Naive thymus-derived CD8-positive, alpha-beta T cell (primary cell): ENCODE results near the gene SEPSECS. TPM values are rescaled to one million over a fixed set of nuclear protein-coding genes. Genes with fewer than 3 reads are reported as not detected.

ENCODE experiments used
- ATAC-seq, 2 donors: fragments of 150-1000 bp; cut with Tn5 transposase in 1 of 2; sonication (Bioruptor Pico), chemical (Tn5 transposase) in 1 of 2; 1 replicate in 1 of 2; 2 replicates in 1 of 2; pipeline ENCODE4 v1.10.0; 2021; ENCODE audit warnings: mild to moderate bottlenecking in 2 of 2, moderate library complexity in 2 of 2
- POLR2A ChIA-PET: fragments of 350-600 bp; sonication (Branson Sonifier 250); formaldehyde crosslinking; loops from one replicate; lab custom pipeline; 2021; ENCODE audit warnings: antibody characterized with exemption; lab: Charles Lee
- DNase-seq, 10 donors: peaks; one replicate each; pipeline versions ENCODE4 v3.0.0 to v3.0.0-alpha.2; 2020 to 2022
- H3K27ac Mint-ChIP-seq, 10 donors: one replicate each; pipeline ENCODE4 v1.8.0; 2020 to 2022; ENCODE audit warnings: mild to moderate bottlenecking in 10 of 10, mixed read lengths in 10 of 10, moderate library complexity in 4 of 10, inconsistent platforms in 1 of 10
- H3K27me3 Mint-ChIP-seq, 5 donors: one replicate each; pipeline ENCODE4 v1.8.0; 2021 to 2022; ENCODE audit warnings: mixed read lengths in 5 of 5
- H3K36me3 Mint-ChIP-seq, 3 donors: one replicate each; pipeline ENCODE4 v1.8.0; 2020 to 2022; ENCODE audit warnings: mixed read lengths in 3 of 3, mild to moderate bottlenecking in 2 of 3, inconsistent platforms in 1 of 3
- H3K4me1 Mint-ChIP-seq, 4 donors: one replicate each; pipeline ENCODE4 v1.8.0; 2021 to 2022; ENCODE audit warnings: mixed read lengths in 4 of 4
- H3K4me3 Mint-ChIP-seq, 10 donors: one replicate each; pipeline ENCODE4 v1.8.0; 2020 to 2022; ENCODE audit warnings: mild to moderate bottlenecking in 10 of 10, mixed read lengths in 10 of 10, moderate library complexity in 6 of 10, inconsistent platforms in 1 of 10
- H3K9me3 Mint-ChIP-seq, 9 donors: one replicate each; pipeline ENCODE4 v1.8.0; 2020 to 2022; ENCODE audit warnings: mixed read lengths in 9 of 9, mild to moderate bottlenecking in 3 of 9, inconsistent platforms in 1 of 9, moderate library complexity in 1 of 9
- polyA plus RNA-seq, 3 donors: library from polyadenylated mRNA; unstranded; fragments of 300-500 nt; fragmentation: Illumina TruSeq; gene quantifications; one replicate each; pipeline ENCODE4 v1.2.3, GENCODE V29; 2021
- total RNA-seq, 8 experiments: library from RNA in 2 of 8; stranded (reverse) in 2 of 8; gene quantifications; one replicate each; pipeline ENCODE4 v1.2.3 and lab custom pipeline; 2021 to 2026

SEPSECS gene
- total and polyA plus RNA-seq, 5 experiments from 2014 or later: 1.7 to 17.2 (median 2.3) TPM

DNA sequence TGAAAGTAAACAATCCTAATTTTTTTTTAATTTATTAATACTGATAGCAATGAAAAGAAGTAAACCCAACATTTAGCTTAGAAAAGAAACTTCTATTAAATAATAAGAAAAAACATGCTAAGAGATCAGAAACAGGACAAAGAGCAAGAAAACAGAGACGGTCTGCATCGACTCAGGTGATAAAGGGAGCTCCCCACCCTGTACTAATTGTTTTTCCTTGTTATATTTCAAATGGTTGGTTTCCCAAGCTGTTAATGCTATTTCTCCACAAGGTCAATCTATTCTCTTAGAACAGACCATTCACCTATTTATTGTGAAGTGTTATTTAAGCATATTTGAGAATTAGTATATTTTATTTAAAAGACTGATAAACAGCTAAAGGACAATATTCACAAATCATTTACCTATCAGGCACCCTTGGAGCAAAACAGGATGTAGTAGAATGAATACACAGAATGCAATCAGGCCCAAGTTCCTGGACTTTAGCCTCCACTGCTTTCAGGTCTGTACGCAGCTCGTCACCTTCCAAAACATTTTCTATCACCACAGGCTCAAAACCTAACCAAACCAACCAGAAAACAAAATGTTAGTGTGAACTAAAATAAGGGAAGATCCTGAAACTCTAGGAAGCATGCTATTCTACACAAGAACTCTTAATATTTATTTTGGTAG, 5.5 kb downstream of the SEPSECS start:
- POLR2A ChIA-PET: no interaction called here
- Mint-ChIP-seq H3K36me3 (peaks cover 0 to 38% (median 8%) of the 10 kb centered on the region in 3 donors), H3K27me3 (no peaks in the 10 kb centered on the region), H3K4me1 (peaks cover 4 to 22% (median 16%) of the 10 kb centered on the region in 4 donors), H3K27ac (no peak overlapping the region), H3K4me3 (no peak overlapping the region), H3K9me3 (no peaks in the 10 kb centered on the region)
- ATAC-seq: no peak
- DNase-seq: no peak

DNA sequence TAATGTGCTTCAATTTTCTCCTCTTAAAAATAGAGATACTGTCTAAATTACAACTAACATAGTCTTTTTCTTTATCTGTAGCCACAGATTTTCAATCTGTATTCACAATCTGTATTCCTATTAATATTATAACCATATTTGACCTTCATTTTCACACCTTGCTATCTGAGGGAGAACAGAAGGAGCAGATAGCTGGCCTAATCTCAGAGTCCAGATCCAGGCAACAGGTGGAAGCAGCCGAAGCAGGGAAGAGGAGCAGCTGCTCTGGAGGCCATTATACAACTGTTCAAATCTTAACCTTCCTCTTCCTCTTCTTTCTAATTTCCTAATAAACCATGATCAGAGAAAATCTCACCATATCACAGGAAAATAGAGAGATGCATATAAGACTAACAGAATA, 14.2 kb downstream of the SEPSECS start:
- no peaks in the 10 kb centered on the region for H3K9me3 Mint-ChIP-seq
- no peaks in the 10 kb centered on the region for H3K27me3 Mint-ChIP-seq
- H3K4me3 Mint-ChIP-seq: no peak overlapping the region
- H3K4me1 Mint-ChIP-seq: peaks cover 0 to 9% (median 4%) of the 10 kb centered on the region in 4 donors
- H3K36me3 Mint-ChIP-seq: peaks cover 3 to 49% (median 18%) of the 10 kb centered on the region in 3 donors
- H3K27ac Mint-ChIP-seq: no peak overlapping the region
- no peak for ATAC-seq
- POLR2A ChIA-PET: no interaction called here
- no peak for DNase-seq

DNA sequence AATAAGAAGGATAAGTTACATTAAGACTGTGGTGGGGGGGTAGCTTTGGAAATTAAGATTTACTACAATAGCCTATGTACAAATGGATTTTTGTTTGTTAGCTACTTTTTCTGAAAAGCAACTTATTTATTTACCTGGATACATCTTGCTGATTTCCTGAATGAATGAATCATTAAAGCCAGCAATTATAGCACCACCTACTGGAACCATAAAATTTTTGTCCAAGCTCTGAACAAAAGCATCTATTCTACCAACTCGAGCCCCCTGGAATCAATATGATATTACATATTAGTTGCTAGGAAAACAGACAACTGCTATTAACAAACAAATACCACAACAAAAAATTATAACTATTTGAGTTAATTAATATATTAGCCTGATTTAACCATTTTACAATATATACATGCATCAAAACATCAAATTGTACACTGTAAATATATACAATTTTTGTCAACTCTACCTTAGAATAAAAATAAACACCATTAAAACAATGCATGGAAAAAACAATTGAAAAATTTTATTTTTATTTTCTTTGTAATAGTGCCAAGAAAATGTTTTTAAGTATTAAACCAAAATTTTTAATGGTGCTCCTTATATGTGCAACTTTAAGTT, 15.3 kb downstream of the SEPSECS start:
- peaks cover 0 to 6% (median under 1%) of the 10 kb centered on the region in 4 donors for H3K4me1 Mint-ChIP-seq
- no peaks in the 10 kb centered on the region for H3K27me3 Mint-ChIP-seq
- no peak overlapping the region for H3K4me3 Mint-ChIP-seq
- DNase-seq: peak in 2 of 10 donors; percentile 7 to 11
- POLR2A ChIA-PET: interaction anchor here (0.7 kb wide), 1 partner anchor 587 kb away, joined by 5 read pairs; no protein-coding TSS in a partner anchor
- H3K9me3 Mint-ChIP-seq: no peaks in the 10 kb centered on the region
- ATAC-seq: no peak
- peaks cover 3 to 44% (median 15%) of the 10 kb centered on the region in 3 donors for H3K36me3 Mint-ChIP-seq
- H3K27ac Mint-ChIP-seq: no peak overlapping the region

DNA sequence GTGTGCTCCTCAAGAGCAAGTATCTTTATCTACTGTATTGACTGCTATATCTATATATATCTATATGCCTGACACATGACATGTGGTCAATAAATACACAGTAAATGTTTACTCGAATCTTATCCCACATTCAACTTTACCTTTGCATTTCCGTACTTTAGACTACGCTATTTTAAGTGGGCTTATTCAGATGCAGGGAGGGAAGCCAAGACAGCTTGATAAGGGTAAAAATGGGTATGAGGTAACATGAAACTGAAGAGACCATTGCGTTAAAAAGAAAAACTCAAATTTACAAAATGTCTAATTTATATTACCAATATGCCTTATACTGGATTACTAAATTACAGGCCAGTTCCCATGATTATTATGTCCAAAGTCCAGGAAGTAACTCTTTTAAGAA, 17.8 kb downstream of the SEPSECS start:
- Mint-ChIP-seq H3K27me3 (no peaks in the 10 kb centered on the region), H3K27ac (no peak overlapping the region), H3K36me3 (peaks cover 9 to 54% (median 28%) of the 10 kb centered on the region in 3 donors), H3K4me1 (peaks cover 0 to 6% (median under 1%) of the 10 kb centered on the region in 4 donors), H3K4me3 (no peak overlapping the region), H3K9me3 (peaks cover 0 to 3% (median 0%) of the 10 kb centered on the region in 9 donors)
- POLR2A ChIA-PET: no interaction called here
- no peak for DNase-seq
- no peak for ATAC-seq

DNA sequence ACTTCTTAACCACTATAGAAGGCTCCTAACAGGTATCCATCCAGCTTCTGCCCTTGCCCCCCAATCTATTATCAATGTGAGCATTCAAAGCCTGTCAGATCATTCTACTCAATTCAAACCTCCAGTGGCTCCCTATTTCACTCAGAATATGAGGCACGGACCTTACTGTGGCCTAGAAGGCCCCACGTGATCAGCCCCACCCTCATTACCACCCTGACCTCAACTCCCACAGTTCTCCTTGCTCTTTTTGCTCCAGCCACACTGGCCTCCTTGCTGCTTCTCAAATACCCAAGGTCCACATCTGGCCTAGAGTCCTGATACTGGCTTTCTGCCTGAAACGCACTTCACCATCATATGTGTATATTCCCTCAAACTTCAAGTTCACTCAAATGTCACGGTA, 18.7 kb downstream of the SEPSECS start:
- no peaks in the 10 kb centered on the region for H3K27me3 Mint-ChIP-seq
- H3K9me3 Mint-ChIP-seq: peaks cover 0 to 10% (median 0%) of the 10 kb centered on the region in 9 donors
- peaks cover 0 to 3% (median 0%) of the 10 kb centered on the region in 4 donors for H3K4me1 Mint-ChIP-seq
- H3K36me3 Mint-ChIP-seq: peaks cover 9 to 63% (median 36%) of the 10 kb centered on the region in 3 donors
- no peak overlapping the region for H3K4me3 Mint-ChIP-seq
- ATAC-seq (no peak), DNase-seq (no peak)
- H3K27ac Mint-ChIP-seq: no peak overlapping the region
- POLR2A ChIA-PET: no interaction called here

DNA sequence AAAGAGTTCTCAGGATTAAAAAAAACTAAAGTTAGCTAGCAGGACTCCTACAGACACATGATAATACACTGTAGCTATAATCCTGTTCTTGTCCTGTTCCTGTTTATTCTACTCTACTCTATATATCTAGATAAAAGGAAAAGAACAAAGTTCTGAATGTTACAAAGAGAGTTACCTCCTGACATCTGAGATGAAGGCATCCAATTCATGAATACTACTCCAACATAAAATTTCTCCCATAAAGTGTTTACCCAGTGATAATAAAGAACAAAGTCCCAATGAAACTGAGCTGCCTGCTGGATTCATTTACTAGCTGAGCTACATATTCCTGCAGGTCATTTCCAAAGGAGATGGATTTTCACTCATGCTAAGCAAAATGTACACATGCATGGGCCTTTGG, 27.1 kb downstream of the SEPSECS start:
- no peak for DNase-seq
- Mint-ChIP-seq H3K9me3 (peaks cover 0 to 10% (median 0%) of the 10 kb centered on the region in 9 donors), H3K27ac (no peak overlapping the region), H3K4me1 (peaks cover 0 to 15% (median 2%) of the 10 kb centered on the region in 4 donors), H3K27me3 (no peaks in the 10 kb centered on the region), H3K4me3 (no peak overlapping the region), H3K36me3 (peaks cover 8 to 55% (median 33%) of the 10 kb centered on the region in 3 donors)
- ATAC-seq: no peak
- POLR2A ChIA-PET: no interaction called here

DNA sequence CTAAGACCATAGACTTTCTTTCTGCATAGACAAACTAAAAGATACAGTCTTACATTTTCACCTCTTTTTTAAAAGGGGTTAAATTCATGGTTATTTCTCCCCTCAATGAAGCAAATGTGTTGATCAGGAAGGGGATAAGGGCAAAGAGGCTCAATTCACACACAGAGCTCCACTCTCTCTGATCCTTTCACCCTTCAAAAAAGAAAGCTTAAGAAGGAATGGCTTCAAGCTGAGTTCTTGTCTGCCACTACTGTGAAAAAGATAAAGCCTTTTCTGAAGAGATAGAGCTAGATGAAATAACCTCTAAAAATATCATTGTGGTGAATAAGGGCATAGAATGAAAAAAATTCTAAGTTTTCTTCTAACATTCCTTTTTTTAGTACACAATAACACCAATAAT, 28.3 kb downstream of the SEPSECS start:
- Mint-ChIP-seq H3K27me3 (no peaks in the 10 kb centered on the region), H3K27ac (no peak overlapping the region), H3K4me3 (no peak overlapping the region), H3K9me3 (peaks cover 0 to 2% (median 0%) of the 10 kb centered on the region in 9 donors), H3K36me3 (peaks cover 8 to 56% (median 29%) of the 10 kb centered on the region in 3 donors), H3K4me1 (peaks cover 0 to 19% (median 3%) of the 10 kb centered on the region in 4 donors)
- no peak for ATAC-seq
- POLR2A ChIA-PET: no interaction called here
- DNase-seq: no peak

DNA sequence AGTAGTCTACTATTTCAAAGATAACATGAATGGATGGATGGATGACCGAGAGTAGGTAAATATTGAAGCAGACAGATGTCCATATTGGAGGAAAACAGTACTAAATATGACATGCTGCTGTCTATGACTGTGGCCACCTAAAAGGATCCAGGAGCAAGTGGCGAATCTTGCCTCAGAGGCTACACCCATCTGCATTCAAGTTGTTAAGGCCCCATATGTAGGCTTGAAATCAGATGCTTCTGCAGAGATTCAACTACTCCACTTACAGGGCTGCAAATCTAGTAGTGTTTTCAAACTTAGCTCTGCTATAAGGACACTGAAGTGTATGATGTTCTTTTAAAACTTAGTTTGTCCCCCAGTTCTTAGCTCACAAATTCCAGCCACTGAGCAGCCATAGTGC, 28.9 kb downstream of the SEPSECS start:
- no peak overlapping the region for H3K27ac Mint-ChIP-seq
- H3K36me3 Mint-ChIP-seq: peaks cover 8 to 51% (median 23%) of the 10 kb centered on the region in 3 donors
- H3K27me3 Mint-ChIP-seq: no peaks in the 10 kb centered on the region

DNA sequence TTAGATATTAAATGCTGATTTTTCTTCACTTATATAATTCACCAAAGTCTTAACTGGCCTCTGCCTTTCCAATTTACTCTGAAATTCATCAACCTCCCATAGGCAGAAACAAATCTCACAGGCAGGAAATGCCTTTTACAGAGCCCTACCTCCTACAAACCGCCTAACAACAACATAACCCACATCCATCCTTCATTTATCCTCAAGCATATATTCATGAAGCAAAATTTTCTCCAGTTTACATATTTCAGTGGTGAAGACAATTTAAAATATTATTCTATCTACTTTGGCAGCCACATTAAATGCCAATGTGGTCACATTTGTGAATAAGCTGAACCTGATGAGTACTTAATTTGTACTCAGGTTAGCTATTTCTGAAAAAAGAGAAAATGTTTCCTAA, 30.3 kb downstream of the SEPSECS start:
- Mint-ChIP-seq H3K9me3 (no peaks in the 10 kb centered on the region), H3K4me1 (peaks cover 0 to 15% (median under 1%) of the 10 kb centered on the region in 4 donors), H3K27ac (peak overlapping the region in 2 of 10 donors; percentile 33 to 47)

More for the DNA sequence above, 28.9 kb downstream of the SEPSECS start:
- ATAC-seq (no peak), DNase-seq (no peak)
- peaks cover 0 to 19% (median 2%) of the 10 kb centered on the region in 4 donors for H3K4me1 Mint-ChIP-seq
- H3K9me3 Mint-ChIP-seq: no peaks in the 10 kb centered on the region
- POLR2A ChIA-PET: no interaction called here
- H3K4me3 Mint-ChIP-seq: no peak overlapping the region

DNA sequence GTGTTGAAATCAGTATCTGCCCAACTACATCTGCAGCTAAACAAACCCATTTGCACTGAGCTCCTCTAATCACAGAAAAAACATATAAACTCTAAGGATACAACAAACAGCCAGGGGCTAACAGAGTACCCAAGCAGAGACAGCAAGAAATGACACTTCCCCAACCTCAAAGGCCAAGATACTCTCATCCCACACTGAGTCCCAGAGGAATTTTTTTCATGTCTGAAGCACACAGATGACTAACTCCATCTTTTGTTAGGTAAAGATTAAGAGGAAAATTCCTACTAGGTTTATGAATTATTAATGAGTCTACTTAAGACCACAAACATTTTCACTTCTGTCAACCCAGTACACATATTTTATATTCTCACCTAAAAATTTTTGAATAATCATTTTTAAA, 31.6 kb downstream of the SEPSECS start:
- DNase-seq: no peak
- POLR2A ChIA-PET: no interaction called here
- ATAC-seq: no peak
- H3K4me3 Mint-ChIP-seq: no peak overlapping the region
- H3K9me3 Mint-ChIP-seq: no peaks in the 10 kb centered on the region
- H3K4me1 Mint-ChIP-seq: peaks cover 0 to 13% (median under 1%) of the 10 kb centered on the region in 4 donors
- H3K36me3 Mint-ChIP-seq: peaks cover 0 to 56% (median 27%) of the 10 kb centered on the region in 3 donors
- H3K27ac Mint-ChIP-seq: peak overlapping the region in 1 of 10 donors; percentile 49
- no peaks in the 10 kb centered on the region for H3K27me3 Mint-ChIP-seq

More for the DNA sequence above, 30.3 kb downstream of the SEPSECS start:
- H3K27me3 Mint-ChIP-seq: no peaks in the 10 kb centered on the region
- no peak overlapping the region for H3K4me3 Mint-ChIP-seq
- no peak for ATAC-seq
- no peak for DNase-seq
- POLR2A ChIA-PET: no interaction called here
- H3K36me3 Mint-ChIP-seq: peaks cover 4 to 48% (median 20%) of the 10 kb centered on the region in 3 donors

DNA sequence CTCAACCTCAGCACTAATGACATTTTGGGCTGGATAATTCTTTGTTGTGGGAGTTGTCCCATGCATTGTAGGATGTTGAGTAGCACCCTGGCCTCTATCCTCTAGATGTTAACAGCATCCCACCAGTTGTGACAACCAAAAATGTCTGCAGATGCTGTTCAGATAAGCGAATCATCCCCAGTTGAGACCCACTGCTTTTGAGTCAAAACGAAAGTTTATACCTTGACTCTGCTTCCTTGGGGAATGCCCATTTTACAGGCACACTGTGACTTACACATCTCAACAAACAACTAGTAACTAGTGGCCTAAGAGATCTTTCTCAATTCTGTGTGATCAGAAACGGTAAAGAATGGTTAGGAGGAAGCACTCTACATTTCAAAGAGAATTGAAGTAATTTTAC, 37.0 kb downstream of the SEPSECS start:
- no peak for DNase-seq
- Mint-ChIP-seq H3K4me3 (no peak overlapping the region), H3K27ac (no peak overlapping the region)

DNA sequence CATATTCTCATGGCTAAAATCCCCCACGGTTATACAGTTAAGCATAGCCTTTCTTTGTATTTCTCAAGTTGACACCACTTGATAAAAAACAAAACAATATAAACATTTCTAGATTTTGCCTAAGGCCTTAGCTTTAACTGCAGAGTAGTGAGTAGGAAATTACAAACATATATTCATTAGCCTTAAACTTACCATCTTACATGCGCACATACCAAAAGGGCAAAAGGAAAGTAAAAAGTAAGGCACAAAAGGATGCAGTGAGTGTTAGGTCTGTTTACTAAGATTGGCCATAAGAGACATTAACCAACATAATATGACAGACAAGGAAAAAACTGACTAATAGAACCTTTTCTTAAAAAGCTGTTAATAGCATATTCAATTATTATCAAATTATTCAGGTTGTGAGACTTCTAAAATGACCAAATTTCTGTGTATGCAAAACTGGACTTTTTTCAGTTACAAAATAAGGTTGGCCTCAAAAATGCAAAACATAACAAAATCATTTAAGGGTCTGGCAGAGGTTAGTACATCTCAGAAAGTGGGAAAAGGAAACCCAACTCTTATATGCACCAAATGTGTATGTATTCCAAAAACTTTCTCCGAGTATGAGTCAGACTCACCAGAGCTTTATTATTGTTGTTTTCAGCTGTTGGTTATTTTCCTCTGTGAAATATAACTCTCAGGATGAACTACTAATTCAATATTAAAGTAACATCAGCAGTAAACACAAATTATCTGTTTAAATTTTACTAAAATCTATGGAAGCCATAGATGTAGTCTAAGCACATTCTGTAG, 39.9 kb downstream of the SEPSECS start:
- POLR2A ChIA-PET: no interaction called here
- peaks cover 0 to 2% (median 0%) of the 10 kb centered on the region in 4 donors for H3K4me1 Mint-ChIP-seq
- no peaks in the 10 kb centered on the region for H3K9me3 Mint-ChIP-seq
- DNase-seq (no peak), ATAC-seq (no peak)
- no peaks in the 10 kb centered on the region for H3K27me3 Mint-ChIP-seq
- H3K36me3 Mint-ChIP-seq: peaks cover 5 to 35% (median 33%) of the 10 kb centered on the region in 3 donors
- peak overlapping the region in 1 of 10 donors; percentile 22 for H3K27ac Mint-ChIP-seq
- no peak overlapping the region for H3K4me3 Mint-ChIP-seq

More for the DNA sequence above, 37.0 kb downstream of the SEPSECS start:
- peaks cover 0 to 55% (median 45%) of the 10 kb centered on the region in 3 donors for H3K36me3 Mint-ChIP-seq
- POLR2A ChIA-PET: no interaction called here
- H3K4me1 Mint-ChIP-seq: peaks cover 0 to 6% (median under 1%) of the 10 kb centered on the region in 4 donors
- no peak for ATAC-seq
- H3K27me3 Mint-ChIP-seq: no peaks in the 10 kb centered on the region
- no peaks in the 10 kb centered on the region for H3K9me3 Mint-ChIP-seq
